GM12875 (cell line): Measurements from ENCODE around the gene BANF2.

Experiments used
- H3K4me3 ChIP-seq: one replicate; pipeline ENCODE4 v1.5.1; 2011; ENCODE audit warnings: low read depth, low read length, control low read depth
- TF ChIP-seq, protein P1 (sequence below): IDR thresholded peaks from 2 replicates; pipeline ENCODE4 v1.5.1; 2011; ENCODE audit warnings: low read depth, mild to moderate bottlenecking, control low read depth, inconsistent platforms, low read length, moderate library complexity, borderline replicate concordance; ENCODE audit not compliant: insufficient read depth

The BANF2 gene

GRCh38 chr20:17665756-17666155, 34.0 kb upstream of the BANF2 start:
- H3K4me3 ChIP-seq: no peak overlapping the region
- TF ChIP-seq, protein P1, sequence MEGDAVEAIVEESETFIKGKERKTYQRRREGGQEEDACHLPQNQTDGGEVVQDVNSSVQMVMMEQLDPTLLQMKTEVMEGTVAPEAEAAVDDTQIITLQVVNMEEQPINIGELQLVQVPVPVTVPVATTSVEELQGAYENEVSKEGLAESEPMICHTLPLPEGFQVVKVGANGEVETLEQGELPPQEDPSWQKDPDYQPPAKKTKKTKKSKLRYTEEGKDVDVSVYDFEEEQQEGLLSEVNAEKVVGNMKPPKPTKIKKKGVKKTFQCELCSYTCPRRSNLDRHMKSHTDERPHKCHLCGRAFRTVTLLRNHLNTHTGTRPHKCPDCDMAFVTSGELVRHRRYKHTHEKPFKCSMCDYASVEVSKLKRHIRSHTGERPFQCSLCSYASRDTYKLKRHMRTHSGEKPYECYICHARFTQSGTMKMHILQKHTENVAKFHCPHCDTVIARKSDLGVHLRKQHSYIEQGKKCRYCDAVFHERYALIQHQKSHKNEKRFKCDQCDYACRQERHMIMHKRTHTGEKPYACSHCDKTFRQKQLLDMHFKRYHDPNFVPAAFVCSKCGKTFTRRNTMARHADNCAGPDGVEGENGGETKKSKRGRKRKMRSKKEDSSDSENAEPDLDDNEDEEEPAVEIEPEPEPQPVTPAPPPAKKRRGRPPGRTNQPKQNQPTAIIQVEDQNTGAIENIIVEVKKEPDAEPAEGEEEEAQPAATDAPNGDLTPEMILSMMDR: no peak

- no peak overlapping the region for H3K4me3 ChIP-seq
- TF ChIP-seq, protein P1: no peak
Measured at GRCh38 chr20:17666481-17666880, 33.3 kb upstream of the BANF2 start.

DNA sequence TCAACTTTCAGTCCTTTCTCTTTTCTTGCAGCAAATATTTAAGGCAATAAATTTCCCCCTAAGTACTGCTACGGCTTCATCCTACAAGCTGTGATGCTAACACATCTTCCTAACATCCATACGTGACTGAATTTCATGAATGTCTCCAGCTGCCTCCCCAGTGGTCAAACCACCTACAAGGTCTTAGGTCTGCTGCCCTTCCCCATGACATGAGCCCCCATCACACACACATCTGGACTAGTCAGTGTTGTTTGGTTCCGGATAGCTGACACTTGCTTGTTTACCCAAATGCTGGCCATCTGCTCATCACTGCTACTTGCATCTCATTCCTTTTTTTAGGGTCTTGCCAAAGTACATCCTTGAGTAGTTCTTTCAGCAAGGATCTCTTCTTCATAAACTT, 32.3 kb upstream of the BANF2 start:
- TF ChIP-seq, protein P1: no peak
- no peak overlapping the region for H3K4me3 ChIP-seq

DNA sequence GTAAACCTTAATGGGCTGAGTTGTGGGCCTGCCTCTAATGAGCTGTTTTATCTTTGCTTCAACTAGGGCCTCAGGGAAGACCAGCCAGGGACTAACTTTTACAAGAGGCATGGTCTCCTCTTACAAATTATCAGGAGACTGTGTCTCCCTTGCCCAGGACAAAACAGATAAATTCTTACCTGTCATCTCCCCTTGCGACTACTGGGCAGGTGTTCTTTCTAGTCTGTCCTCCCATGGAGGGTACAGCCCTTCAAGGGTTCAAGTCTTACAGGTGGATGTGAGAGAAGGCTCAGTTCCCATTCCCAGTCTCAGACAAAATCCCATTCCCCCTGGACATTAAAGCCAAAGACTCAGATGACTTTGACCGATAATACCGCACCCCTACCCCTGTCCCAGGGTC, 31.3 kb upstream of the BANF2 start:
- no peak overlapping the region for H3K4me3 ChIP-seq
- TF ChIP-seq, protein P1: no peak

GRCh38 chr20:17669306-17669931, 30.3 kb upstream of the BANF2 start:
- no peak overlapping the region for H3K4me3 ChIP-seq
- TF ChIP-seq, protein P1: no peak

DNA sequence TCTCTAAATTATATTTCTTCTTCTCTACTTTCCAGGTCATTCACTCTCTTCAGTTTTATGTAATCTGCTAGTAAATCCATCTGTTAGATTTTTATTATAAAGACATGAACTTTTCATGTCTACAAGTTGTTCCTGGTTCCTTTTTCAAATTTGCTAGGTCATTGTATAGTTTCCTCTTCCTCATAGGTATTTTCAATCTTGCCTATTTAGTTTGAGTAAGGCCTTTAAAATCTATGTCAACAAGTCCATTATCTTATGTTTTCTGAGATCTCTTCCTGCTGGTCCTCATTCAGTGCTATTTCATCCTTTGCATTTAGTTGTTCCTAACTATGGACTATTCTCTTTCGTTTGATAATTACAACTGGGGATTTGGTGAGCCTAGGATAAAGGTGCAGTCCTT, 28.8 kb upstream of the BANF2 start:
- TF ChIP-seq, protein P1: no peak
- no peak overlapping the region for H3K4me3 ChIP-seq

DNA sequence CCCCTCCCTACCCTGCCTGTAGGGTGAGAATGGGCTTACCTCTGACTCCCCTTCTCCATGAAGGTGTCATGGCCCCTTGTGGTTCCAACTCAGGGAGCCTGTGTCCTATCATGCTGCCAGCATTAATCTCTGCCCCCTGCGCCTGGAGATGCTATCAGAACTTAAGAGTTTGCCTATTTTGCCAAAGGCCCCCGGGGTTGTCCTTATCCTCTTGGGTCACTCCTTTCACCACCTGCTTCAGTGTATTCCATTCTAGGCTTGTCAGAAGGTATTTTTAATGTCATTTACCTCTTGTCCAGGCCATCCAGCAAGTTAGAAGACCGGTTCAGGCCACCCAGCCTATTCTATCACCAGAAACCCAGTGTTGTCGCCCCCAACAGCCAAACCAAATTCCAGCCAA, 28.2 kb upstream of the BANF2 start:
- TF ChIP-seq, protein P1: no peak

More for the DNA sequence above, 28.2 kb upstream of the BANF2 start:
- no peak overlapping the region for H3K4me3 ChIP-seq
